GM21360 (cell line): ENCODE data around the gene CD3E.

Experiments used
- ATAC-seq: cut with Tn5 transposase; IDR thresholded peaks from one replicate; pipeline ENCODE4 v1.9.1; 2021; ENCODE audit warnings: mild to moderate bottlenecking, moderate library complexity; ENCODE audit not compliant: unreplicated experiment

CD3E gene

DNA sequence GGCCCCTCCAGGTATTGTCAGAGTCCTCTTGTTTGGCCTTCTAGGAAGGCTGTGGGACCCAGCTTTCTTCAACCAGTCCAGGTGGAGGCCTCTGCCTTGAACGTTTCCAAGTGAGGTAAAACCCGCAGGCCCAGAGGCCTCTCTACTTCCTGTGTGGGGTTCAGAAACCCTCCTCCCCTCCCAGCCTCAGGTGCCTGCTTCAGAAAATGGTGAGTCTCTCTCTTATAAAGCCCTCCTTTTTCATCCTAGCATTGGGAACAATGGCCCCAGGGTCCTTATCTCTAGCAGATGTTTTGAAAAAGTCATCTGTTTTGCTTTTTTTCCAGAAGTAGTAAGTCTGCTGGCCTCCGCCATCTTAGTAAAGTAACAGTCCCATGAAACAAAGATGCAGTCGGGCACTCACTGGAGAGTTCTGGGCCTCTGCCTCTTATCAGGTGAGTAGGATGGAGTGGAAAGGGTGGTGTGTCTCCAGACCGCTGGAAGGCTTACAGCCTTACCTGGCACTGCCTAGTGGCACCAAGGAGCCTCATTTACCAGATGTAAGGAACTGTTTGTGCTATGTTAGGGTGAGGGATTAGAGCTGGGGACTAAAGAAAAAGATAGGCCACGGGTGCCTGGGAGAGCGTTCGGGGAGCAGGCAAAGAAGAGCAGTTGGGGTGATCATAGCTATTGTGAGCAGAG, at the start of gene CD3E:
Gene CD3E (plus strand): TSS at position 163 of the 681 bp plus-strand sequence. CDS start 223 bp downstream, at position 386.
- ATAC-seq, result no peak

DNA sequence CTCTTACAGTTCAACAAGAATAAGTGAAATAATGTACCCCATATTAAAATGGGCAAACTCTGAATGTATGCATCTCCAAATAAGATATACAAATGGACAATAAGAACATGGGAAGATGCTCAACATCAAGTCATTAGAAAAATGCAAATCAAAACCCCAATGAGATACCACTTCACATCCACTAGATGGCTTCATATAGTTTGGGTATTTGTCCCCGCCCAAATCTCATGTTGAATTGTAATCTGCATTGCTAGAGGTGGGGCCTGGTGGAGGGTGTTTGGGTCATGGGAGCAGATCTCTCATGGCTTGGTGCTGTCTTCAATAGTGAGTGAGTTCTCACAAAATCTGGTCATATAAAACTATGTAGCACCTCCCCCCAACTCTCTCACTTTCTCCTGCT, 46.1 kb upstream of the CD3E start:
- ATAC-seq, result no peak

GRCh38 chr11:118259138-118259537, 45.4 kb upstream of the CD3E start:
- ATAC-seq, result no peak

GRCh38 chr11:118260353-118260752, 44.2 kb upstream of the CD3E start:
- no peak for ATAC-seq

GRCh38 chr11:118263112-118263511, 41.4 kb upstream of the CD3E start:
- ATAC-seq, result no peak

GRCh38 chr11:118263695-118264568, 40.6 kb upstream of the CD3E start, which contains the start of gene MPZL2:
Gene MPZL2 (minus strand): TSS chr11:118264297. CDS start chr11:118264153, 144 bp downstream.
- no peak for ATAC-seq

DNA sequence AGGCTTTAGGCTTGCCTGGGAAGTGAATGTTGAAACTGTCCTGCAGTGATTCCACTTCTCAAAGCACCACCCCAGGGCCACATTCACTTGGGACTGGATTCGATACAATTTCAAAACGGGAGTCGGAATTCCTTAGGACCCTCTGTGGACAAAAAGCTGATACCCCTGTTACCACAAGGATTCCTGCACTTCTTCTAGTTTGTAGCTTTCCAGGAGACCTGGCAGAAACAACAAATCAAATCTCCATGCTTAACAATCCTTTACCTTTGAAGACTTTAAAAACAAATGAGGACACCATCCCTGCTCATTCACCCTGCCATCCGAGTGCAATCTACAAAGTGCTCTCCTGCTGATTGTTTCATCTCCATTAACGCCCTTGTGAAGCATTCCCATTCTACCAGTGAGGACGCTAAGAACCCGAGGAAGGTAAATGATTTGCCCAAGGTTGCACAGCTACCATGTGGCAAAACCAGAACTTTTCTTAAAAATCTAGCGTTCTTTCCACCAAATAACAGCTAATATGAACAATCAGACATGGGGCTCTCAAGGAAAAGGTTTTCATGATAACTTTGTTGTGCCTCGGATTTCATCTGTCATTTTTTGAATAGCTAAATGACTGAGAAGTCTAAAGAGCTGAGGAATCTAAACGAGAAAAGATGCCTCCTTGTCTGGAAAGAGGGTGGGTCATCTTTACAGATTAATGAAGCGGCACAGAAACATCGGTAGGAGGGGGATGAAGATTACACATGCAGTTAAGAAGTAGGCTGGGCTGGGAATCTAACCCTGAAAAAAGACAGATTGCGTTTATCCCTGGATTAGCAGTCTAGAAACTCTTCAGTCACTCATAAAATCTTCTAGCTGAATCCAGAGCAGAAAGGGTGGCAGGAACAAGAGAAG, 39.7 kb upstream of the CD3E start:
- ATAC-seq, result no peak

- ATAC-seq, result no peak
Measured at GRCh38 chr11:118265954-118266353, 38.6 kb upstream of the CD3E start.

DNA sequence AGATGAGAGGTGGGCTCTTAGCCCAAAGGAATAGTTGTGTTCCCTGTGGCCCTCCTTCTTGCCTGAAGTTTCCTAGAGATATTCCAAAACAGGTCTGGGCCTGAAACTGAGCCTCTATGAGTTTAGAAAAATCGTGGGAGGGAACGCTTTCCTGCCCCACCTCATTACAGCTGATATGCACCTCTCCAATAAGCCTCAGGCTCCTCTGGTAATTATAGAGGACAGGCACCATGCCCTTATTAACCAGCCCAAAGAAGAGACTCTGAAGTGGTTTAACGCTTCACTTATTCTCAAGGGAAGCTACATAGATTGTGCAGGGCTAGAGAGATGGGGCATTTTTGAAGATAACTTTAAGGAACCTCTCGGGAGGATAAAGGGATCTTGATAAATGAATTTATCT, 37.0 kb upstream of the CD3E start:
- no peak for ATAC-seq

- no peak for ATAC-seq
Measured at GRCh38 chr11:118272001-118272400, 32.5 kb upstream of the CD3E start.

- ATAC-seq, result no peak
Measured at GRCh38 chr11:118274186-118274585, 30.3 kb upstream of the CD3E start.

DNA sequence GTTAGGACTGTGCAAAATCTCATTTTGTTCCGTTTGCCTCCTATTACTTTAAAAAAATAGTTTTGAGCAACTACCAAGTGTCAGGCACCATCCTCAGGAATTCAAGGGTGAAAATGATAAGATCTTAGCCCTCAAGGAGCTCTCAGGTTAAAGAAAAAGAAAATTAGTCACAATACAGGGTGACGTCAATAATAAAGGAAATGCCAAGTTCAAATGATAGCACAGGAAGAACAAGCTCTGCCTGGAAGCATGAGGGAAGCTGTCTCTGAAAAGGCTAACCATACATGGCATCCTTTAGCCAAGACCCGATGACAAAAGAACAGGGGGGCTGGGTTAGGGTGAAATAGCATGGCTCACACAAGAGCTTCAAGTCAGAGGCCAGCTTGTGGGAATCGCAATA, 29.4 kb upstream of the CD3E start:
- no peak for ATAC-seq

- no peak for ATAC-seq
Measured at GRCh38 chr11:118276422-118276821, 28.1 kb upstream of the CD3E start.

DNA sequence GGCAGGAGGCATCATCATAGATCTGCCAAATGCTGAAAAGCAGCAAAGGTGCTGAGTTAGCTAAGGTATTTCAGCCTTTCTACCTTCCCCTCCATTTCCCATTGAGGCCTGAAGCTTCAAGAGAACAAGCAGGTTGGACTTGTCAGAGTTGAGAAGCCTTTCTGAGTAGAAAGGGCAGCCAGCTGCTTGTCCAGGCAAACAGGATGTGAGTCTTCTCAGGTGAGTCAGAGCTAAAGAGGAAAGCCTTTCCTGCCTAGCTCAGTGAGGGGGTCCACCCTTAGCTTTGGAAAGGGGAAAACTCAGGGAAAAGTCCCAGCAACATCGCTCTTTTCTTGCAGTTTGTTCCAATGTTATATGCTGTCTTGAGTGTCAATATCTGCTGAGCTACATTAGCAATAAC, 27.2 kb upstream of the CD3E start:
- no peak for ATAC-seq

GRCh38 chr11:118281284-118281683, 23.2 kb upstream of the CD3E start:
- no peak for ATAC-seq

GRCh38 chr11:118282606-118283005, 21.9 kb upstream of the CD3E start:
- ATAC-seq, result no peak

DNA sequence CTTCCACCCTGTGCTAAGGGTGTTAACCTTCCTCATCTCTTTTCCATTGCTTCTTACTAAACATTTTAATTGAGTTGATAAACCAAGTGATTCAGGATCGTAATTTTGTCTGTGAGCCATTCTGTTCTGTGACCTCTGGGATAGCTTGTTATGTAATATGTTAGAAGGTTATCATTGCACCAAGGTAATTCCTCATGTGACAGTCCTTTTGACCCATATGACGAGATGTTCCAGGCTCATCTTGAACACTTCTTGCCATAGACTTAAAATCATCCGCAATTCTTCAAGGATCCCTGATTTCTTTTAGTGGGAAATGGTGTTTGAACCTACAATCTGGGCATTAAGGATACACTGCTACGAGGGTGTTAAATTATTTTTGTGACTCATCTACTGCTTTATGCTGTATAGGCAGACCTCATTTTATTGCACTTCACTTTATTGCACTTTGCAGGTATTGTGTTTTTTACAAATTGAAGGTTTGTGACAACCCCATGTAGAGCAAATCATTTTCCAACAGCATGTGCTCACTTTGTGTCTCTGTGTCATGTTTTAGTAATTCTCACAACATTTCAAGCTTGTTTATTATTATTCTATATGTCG, 21.4 kb upstream of the CD3E start:
- ATAC-seq, result no peak

DNA sequence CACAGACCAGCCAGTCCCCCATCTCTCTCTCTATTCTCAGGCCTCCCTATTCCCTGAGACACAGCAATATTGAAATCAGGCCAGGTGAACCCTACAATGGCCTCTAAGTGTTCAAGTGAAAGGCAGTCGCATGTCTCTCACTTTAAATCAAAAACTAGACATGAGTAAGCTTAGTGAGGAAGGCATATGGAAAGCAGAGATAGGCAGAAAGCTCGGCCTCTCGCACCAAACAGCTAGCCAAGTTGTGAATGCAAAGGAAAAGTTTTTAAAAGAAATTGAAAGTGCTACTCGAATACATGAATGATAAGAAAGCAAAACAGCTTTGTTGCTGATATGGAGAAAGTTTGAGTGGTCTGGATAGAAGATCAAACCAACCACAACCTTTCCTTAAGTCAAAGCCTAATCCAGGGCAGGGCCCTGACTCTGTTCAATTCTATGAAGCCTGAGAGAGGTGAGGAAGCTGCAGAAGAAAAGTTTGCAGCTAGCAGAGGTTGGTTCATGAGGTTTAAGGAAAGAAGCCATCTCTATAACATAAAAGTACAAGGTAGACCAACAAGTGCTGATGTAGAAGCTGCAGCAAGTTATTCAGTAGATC, 20.7 kb upstream of the CD3E start:
- ATAC-seq, result no peak

DNA sequence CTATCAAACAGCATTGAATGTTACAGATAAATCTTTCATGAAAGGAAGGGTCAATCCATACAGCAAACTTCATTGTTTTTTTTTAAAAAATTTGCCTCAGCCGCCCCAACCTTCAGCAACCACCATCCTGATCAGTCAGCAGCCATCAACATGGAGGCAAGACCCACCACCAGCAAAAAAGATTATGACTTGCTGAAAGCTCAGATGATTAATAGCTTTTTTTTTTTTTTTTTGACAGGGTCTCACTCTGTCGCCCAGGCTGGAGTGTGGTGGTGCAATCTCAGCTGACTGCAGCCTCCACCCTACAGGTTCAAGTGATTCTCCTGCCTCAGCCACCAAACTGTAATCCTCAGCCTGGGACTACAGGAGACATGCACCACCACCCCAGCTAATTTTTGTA, 18.0 kb upstream of the CD3E start:
- no peak for ATAC-seq

DNA sequence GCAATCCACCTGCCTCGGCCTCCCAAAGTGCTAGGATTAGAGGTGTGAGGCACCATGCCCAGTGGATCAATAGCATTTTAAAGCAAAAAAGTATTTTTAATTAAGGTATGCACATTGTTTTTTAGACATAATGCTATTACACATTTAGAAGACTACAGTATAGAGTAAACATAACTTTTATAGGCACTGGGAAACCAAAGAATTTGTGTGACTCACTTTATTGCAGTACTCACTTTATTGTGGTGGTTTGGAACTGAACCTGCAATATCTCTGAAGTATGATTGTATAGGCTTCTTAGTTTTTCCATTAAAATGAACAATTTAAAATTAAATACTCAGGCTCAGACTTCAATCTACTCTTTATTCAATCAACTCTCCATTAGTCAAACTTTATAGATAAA, 17.5 kb upstream of the CD3E start:
- ATAC-seq, result no peak
